GM12801 (cell line): ENCODE results near the gene CABLES2.

Source experiments
- CTCF ChIP-seq: IDR thresholded peaks from one replicate; pipeline ENCODE4 v1.5.1; 2011; ENCODE audit warnings: control low read depth; ENCODE audit not compliant: insufficient read length; ENCODE audit errors: extremely low read depth

The CABLES2 gene

GRCh38 chr20:62433658-62434497 is 26.8 kb upstream of the CABLES2 start:
- TF ChIP-seq CTCF = no peak

- no peak for TF ChIP-seq CTCF
These were observed 23.9 kb upstream of the CABLES2 start for GRCh38 chr20:62430866-62431447.

GRCh38 chr20:62430311-62430853 is 23.3 kb upstream of the CABLES2 start:
- TF ChIP-seq CTCF = no peak

GRCh38 chr20:62429455-62430310 is 22.6 kb upstream of the CABLES2 start:
- TF ChIP-seq CTCF = no peak

- no peak for TF ChIP-seq CTCF
These were observed 21.6 kb upstream of the CABLES2 start for GRCh38 chr20:62428396-62429295.

- no peak for TF ChIP-seq CTCF
These were observed 20.9 kb upstream of the CABLES2 start for GRCh38 chr20:62428002-62428372.
